Activated B cell treated with CpG ODN at 0.5 μM for 24 hours (primary cell): Measurements from ENCODE around the gene MACROD2. TPM values are rescaled to one million over a fixed set of nuclear protein-coding genes. Genes with fewer than 3 reads are reported as not detected.

Source experiments
- ATAC-seq: fragments of 200-7000 bp; cut with Tn5 transposase; one replicate; pipeline ENCODE4 v1.10.0; 2021; ENCODE audit warnings: low read depth, mild to moderate bottlenecking, moderate library complexity
- CTCF ChIA-PET: fragments of 350-600 bp; sonication (Branson Sonifier 250); formaldehyde crosslinking; loops from one replicate; lab custom pipeline; 2021; ENCODE audit warnings: antibody characterized with exemption; lab: Charles Lee
- POLR2A ChIA-PET: fragments of 350-600 bp; sonication (Branson Sonifier 250); formaldehyde crosslinking; loops from one replicate; lab custom pipeline; 2021; ENCODE audit warnings: antibody characterized with exemption; lab: Charles Lee
- DNase-seq: peaks from one replicate; pipeline ENCODE4 v3.0.0; 2022
- H3K27ac Mint-ChIP-seq: one replicate; pipeline ENCODE4 v1.8.0; 2020; ENCODE audit warnings: mixed read lengths
- H3K27me3 Mint-ChIP-seq: one replicate; pipeline ENCODE4 v1.8.0; 2021; ENCODE audit warnings: mixed read lengths
- H3K36me3 Mint-ChIP-seq: one replicate; pipeline ENCODE4 v1.8.0; 2021; ENCODE audit warnings: low read depth, mixed read lengths
- H3K4me1 Mint-ChIP-seq: one replicate; pipeline ENCODE4 v1.8.0; 2021; ENCODE audit warnings: mixed read lengths
- H3K4me3 Mint-ChIP-seq: one replicate; pipeline ENCODE4 v1.8.0; 2020; ENCODE audit warnings: mild to moderate bottlenecking, mixed read lengths
- H3K9me3 Mint-ChIP-seq: one replicate; pipeline ENCODE4 v1.8.0; 2020; ENCODE audit warnings: mixed read lengths
- intact Hi-C: fragments of 100-400 bp; cut with micrococcal nuclease; formaldehyde crosslinking; loops from one replicate; pipeline ENCODE4 v1.15.1; 2024
- total RNA-seq: library from RNA; stranded (reverse); gene quantifications from 2 replicates; pipeline ENCODE4 v1.2.3, GENCODE V29; 2022
- TF ChIP-seq, protein P1 (sequence below): fragments of 200-600 bp; IDR thresholded peaks from one replicate; pipeline ENCODE4 v1.8.0; 2022; ENCODE audit warnings: antibody characterized with exemption, mild to moderate bottlenecking

Gene MACROD2
- total RNA-seq, 1 donor from 2014 or later = 55.1 TPM

DNA sequence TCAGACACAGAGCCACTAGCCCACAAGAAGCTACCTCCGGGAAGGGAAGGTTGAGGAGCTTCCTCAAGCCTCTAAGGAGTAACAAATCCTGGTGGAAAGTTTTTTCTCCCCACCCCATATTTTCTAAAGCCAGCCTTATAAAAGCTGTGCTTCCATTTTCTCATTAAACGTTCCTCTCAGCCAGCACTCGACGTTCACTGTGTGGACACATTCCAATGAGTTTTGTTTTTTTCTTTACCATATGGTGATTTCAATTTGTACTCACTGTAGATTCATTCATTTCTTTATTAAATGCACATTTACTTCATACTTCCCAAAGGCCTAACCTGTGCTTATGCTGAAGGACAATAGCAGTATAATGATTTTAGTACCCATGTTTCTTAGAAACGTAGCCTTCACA, 536.5 kb downstream of the MACROD2 start:
- ChIA-PET CTCF (no interaction called here), POLR2A (no interaction called here)
- peaks cover 3% of the 10 kb centered on the region for H3K27me3 Mint-ChIP-seq
- no peaks in the 10 kb centered on the region for H3K4me1 Mint-ChIP-seq
- ATAC-seq = no peak
- H3K27ac Mint-ChIP-seq = no peak overlapping the region
- TF ChIP-seq, protein P1, sequence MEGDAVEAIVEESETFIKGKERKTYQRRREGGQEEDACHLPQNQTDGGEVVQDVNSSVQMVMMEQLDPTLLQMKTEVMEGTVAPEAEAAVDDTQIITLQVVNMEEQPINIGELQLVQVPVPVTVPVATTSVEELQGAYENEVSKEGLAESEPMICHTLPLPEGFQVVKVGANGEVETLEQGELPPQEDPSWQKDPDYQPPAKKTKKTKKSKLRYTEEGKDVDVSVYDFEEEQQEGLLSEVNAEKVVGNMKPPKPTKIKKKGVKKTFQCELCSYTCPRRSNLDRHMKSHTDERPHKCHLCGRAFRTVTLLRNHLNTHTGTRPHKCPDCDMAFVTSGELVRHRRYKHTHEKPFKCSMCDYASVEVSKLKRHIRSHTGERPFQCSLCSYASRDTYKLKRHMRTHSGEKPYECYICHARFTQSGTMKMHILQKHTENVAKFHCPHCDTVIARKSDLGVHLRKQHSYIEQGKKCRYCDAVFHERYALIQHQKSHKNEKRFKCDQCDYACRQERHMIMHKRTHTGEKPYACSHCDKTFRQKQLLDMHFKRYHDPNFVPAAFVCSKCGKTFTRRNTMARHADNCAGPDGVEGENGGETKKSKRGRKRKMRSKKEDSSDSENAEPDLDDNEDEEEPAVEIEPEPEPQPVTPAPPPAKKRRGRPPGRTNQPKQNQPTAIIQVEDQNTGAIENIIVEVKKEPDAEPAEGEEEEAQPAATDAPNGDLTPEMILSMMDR = no peak
- H3K36me3 Mint-ChIP-seq = no peaks in the 10 kb centered on the region
- DNase-seq = no peak
- intact Hi-C loops = no loop called here
- no peak overlapping the region for H3K4me3 Mint-ChIP-seq
- no peaks in the 10 kb centered on the region for H3K9me3 Mint-ChIP-seq

DNA sequence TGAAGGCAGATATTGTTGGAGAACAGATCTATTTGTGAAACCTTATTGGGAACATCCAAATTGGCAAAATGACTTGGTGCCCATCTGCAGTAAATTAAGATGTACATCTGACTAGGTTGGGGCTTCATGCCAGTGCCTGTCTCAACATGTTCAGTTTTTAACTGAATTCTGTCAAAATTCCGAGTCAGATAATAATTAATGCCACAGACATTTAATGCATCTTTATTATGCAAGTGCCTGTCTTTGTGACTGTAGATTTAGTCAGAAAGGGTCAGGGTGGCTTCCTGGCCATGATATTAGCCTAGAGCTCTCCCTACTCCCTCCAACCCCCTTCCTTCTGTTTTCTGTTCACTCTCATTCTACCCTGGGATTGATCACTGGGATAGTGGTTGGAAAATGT, 541.4 kb downstream of the MACROD2 start:
- Mint-ChIP-seq H3K27me3 (no peaks in the 10 kb centered on the region), H3K27ac (no peak overlapping the region), H3K36me3 (no peaks in the 10 kb centered on the region), H3K4me1 (peaks cover 2% of the 10 kb centered on the region), H3K4me3 (no peak overlapping the region), H3K9me3 (no peaks in the 10 kb centered on the region)
- ChIA-PET POLR2A (no interaction called here), CTCF (no interaction called here)
- DNase-seq (no peak), ATAC-seq (no peak)
- TF ChIP-seq, protein P1 = no peak
- intact Hi-C loops = no loop called here

DNA sequence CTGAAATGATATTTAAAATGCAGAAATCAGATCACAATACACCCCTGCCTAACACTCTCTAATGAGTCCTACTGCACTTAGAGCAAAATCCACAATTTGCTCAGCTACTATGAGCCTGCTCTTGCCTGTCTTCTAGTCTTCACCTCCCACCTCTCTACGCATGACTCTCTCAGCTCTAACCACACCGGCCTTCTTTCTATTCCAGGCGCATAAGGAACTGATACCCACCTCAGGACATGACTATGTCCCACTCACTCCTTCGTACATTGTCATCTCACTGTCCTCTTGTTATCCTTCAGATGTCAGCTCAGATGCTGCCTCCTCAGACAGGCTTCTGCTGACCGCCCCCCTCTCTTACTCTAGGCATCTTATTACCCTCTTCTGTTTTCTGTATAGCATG, 543.1 kb downstream of the MACROD2 start:
- Mint-ChIP-seq H3K4me1 (peaks cover 2% of the 10 kb centered on the region), H3K4me3 (no peak overlapping the region), H3K9me3 (no peaks in the 10 kb centered on the region), H3K36me3 (no peaks in the 10 kb centered on the region), H3K27me3 (no peaks in the 10 kb centered on the region), H3K27ac (no peak overlapping the region)
- CTCF ChIA-PET = no interaction called here
- DNase-seq = no peak
- no peak for ATAC-seq
- intact Hi-C loops = no loop called here
- TF ChIP-seq, protein P1 = no peak
- POLR2A ChIA-PET = no interaction called here

DNA sequence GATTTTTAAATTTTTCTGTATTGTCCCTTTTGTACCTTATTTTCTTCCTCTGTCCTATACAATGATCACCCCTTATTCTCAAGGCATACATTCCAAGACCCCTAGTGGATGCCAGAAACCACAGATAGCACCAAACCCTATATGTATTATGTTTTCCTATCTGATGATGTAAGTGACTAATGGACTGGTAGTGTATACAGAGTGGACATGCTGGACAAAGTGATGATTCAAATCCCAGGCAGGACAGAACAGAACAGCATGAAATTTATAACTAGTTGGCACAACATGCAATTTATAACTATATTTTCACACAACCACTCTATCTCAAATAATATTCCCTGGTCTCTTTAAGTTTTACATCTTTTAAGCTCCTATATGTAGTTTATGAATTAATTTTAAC, 547.7 kb downstream of the MACROD2 start:
- CTCF ChIA-PET = no interaction called here
- TF ChIP-seq, protein P1 = no peak
- Mint-ChIP-seq H3K27ac (no peak overlapping the region), H3K9me3 (no peaks in the 10 kb centered on the region), H3K27me3 (peaks cover 2% of the 10 kb centered on the region), H3K4me1 (peaks cover 2% of the 10 kb centered on the region), H3K4me3 (no peak overlapping the region), H3K36me3 (no peaks in the 10 kb centered on the region)
- intact Hi-C loops = no loop called here
- no peak for ATAC-seq
- DNase-seq = no peak
- POLR2A ChIA-PET = no interaction called here

DNA sequence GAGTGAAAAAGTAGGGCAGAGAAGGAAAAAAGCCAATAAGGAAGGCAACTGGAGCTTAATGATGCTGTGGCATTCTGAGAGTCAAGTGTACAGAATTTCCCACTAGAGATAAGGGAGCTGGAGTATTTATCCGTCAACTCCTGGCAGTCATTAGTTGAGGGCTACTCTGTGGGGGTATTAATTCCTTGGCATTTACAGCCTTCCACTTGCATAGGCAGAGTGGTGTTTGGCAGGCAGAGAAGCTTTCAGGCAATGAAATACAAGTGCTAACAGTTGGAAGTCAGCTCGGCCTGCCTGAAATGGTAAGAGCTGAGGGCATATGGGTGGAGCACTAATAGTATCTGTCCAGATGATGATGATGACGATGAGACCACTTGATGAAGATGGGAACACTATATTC, 549.4 kb downstream of the MACROD2 start:
- Mint-ChIP-seq H3K27ac (no peak overlapping the region), H3K9me3 (no peaks in the 10 kb centered on the region), H3K4me3 (no peak overlapping the region), H3K4me1 (no peaks in the 10 kb centered on the region), H3K27me3 (peaks cover 2% of the 10 kb centered on the region), H3K36me3 (no peaks in the 10 kb centered on the region)
- DNase-seq (no peak), ATAC-seq (no peak)
- intact Hi-C loops = no loop called here
- POLR2A ChIA-PET = no interaction called here
- TF ChIP-seq, protein P1 = no peak
- CTCF ChIA-PET = no interaction called here
